Measurements from ENCODE around the gene DLG2.

GRCh38 chr11:83972536-83972935 is 1654.6 kb downstream of the DLG2 start:
- TF ChIP-seq CTCF (IDR thresholded peaks at IDR 0.05; ENCODE audit: low read length) (no peak), EZH2 (IDR thresholded peaks at IDR 0.05; ENCODE audit: borderline replicate concordance, low read length) (no peak)

All from OCI-LY1 (cell line).